Caki2 (cell line): ENCODE results near the gene SOS1. TPM values are rescaled to one million over a fixed set of nuclear protein-coding genes. Genes with fewer than 3 reads are reported as not detected.

Experiments used
- DNase-seq: peaks from one replicate; pipeline ENCODE4 v3.0.0-alpha.2; 2015; ENCODE audit warnings: low read depth
- in situ Hi-C: cut with HindIII; loops from 2 replicates; pipeline ENCODE4 v1.10.0; 2016; ENCODE audit warnings: low sequenced_read_pairs, low pct_unique_long_range_greater_than_20kb, mixed read lengths
- total RNA-seq: library from RNA; depleted of rRNA; stranded (reverse); fragments of >200 nt; shearing (Covaris generic); gene quantifications from 2 replicates; pipeline ENCODE4 v1.2.3, GENCODE V29; 2014; ENCODE audit warnings: low replicate concordance

The SOS1 gene
- total RNA-seq, 1 experiment from 2014 or later, result 8.7 TPM

- no peak for DNase-seq
- in situ Hi-C loops, result no loop called here
These were observed 112.9 kb downstream of the SOS1 start for GRCh38 chr2:39007875-39008504.

- DNase-seq, result no peak
- in situ Hi-C loops, result no loop called here
These were observed 120.3 kb downstream of the SOS1 start for GRCh38 chr2:39000552-39000951.

GRCh38 chr2:38997781-38998180 is 123.1 kb downstream of the SOS1 start:
- peak; percentile 63 for DNase-seq
- in situ Hi-C loops, result no loop called here

GRCh38 chr2:38991899-38992298 is 129.0 kb downstream of the SOS1 start:
- in situ Hi-C loops, result no loop called here
- no peak for DNase-seq

- in situ Hi-C loops, result no loop called here
- no peak for DNase-seq
These were observed 132.1 kb downstream of the SOS1 start for GRCh38 chr2:38988716-38989115.

- in situ Hi-C loops, result no loop called here
- no peak for DNase-seq
These were observed 138.4 kb downstream of the SOS1 start for GRCh38 chr2:38982498-38982897.

- in situ Hi-C loops, result no loop called here
- DNase-seq, result no peak
These were observed 139.0 kb downstream of the SOS1 start for GRCh38 chr2:38981670-38982357.

- in situ Hi-C loops, result no loop called here
These were observed 139.7 kb downstream of the SOS1 start for GRCh38 chr2:38981003-38981669.

GRCh38 chr2:38978908-38979307 is 141.9 kb downstream of the SOS1 start:
- DNase-seq, result no peak
- in situ Hi-C loops, result no loop called here

More at GRCh38 chr2:38981003-38981669, 139.7 kb downstream of the SOS1 start:
- no peak for DNase-seq

- in situ Hi-C loops, result no loop called here
- DNase-seq, result no peak
These were observed 142.5 kb downstream of the SOS1 start for GRCh38 chr2:38978296-38978903.

- no peak for DNase-seq
- in situ Hi-C loops, result no loop called here
These were observed 143.8 kb downstream of the SOS1 start for GRCh38 chr2:38977047-38977446.

- in situ Hi-C loops, result no loop called here
- no peak for DNase-seq
These were observed 145.8 kb downstream of the SOS1 start for GRCh38 chr2:38975042-38975441.

- no peak for DNase-seq
- in situ Hi-C loops, result no loop called here
These were observed 147.6 kb downstream of the SOS1 start for GRCh38 chr2:38973266-38973665.

GRCh38 chr2:38971377-38971776 is 149.5 kb downstream of the SOS1 start:
- no peak for DNase-seq

GRCh38 chr2:38968021-38968420 is 152.8 kb downstream of the SOS1 start:
- DNase-seq, result no peak
- in situ Hi-C loops, result no loop called here

More at GRCh38 chr2:38971377-38971776, 149.5 kb downstream of the SOS1 start:
- in situ Hi-C loops, result no loop called here

- DNase-seq, result no peak
These were observed 154.2 kb downstream of the SOS1 start for GRCh38 chr2:38966678-38967077.

GRCh38 chr2:38966006-38966405 is 154.8 kb downstream of the SOS1 start:
- in situ Hi-C loops, result no loop called here
- no peak for DNase-seq

More at GRCh38 chr2:38966678-38967077, 154.2 kb downstream of the SOS1 start:
- in situ Hi-C loops, result no loop called here

- no peak for DNase-seq
These were observed 160.1 kb downstream of the SOS1 start for GRCh38 chr2:38960609-38961320.

More at GRCh38 chr2:38960609-38961320, 160.1 kb downstream of the SOS1 start:
- in situ Hi-C loops, result no loop called here
